Body of pancreas (tissue), 4 donors: ENCODE results near the gene DGKG. TPM values are rescaled to one million over a fixed set of nuclear protein-coding genes. Genes with fewer than 3 reads are reported as not detected.

ENCODE experiments used
- ATAC-seq: fragments of 150-250 bp; one replicate; pipeline ENCODE4 v1.9.1; 2016
- DNase-seq, 4 donors: peaks; one replicate each; pipeline ENCODE4 v3.0.0-alpha.2; 2019
- H3K27ac ChIP-seq, 4 donors: fragments of 200-600 bp; sonication (generic); 1 replicate in 3 of 4; 2 replicates in 1 of 4; pipeline versions ENCODE4 v1.5.1 to v1.6.1; 2016 to 2019; ENCODE audit warnings: mild to moderate bottlenecking in 1 of 4, mixed read lengths in 1 of 4, moderate library complexity in 1 of 4
- H3K27me3 ChIP-seq, 2 donors: fragments of 200-600 bp; sonication (generic); one replicate each; pipeline ENCODE4 v1.6.0; 2016; ENCODE audit warnings: mild to moderate bottlenecking in 1 of 2
- H3K36me3 ChIP-seq, 2 donors: fragments of 200-600 bp; sonication (generic); replicated peaks in 1 of 2; 2 replicates each; pipeline ENCODE4 v1.5.1; 2016; ENCODE audit warnings: low read depth in 2 of 2; ENCODE audit not compliant: insufficient read depth in 1 of 2
- H3K4me1 ChIP-seq: fragments of 200-600 bp; sonication (generic); one replicate; pipeline ENCODE4 v1.6.0; 2016
- H3K4me3 ChIP-seq, 2 donors: fragments of 200-600 bp; sonication (generic); 1 replicate in 1 of 2; 2 replicates in 1 of 2; pipeline ENCODE4 v1.5.1; 2016 to 2019
- H3K9me3 ChIP-seq, 3 donors: fragments of 200-600 bp; sonication (generic); 1 replicate in 2 of 3; 2 replicates in 1 of 3; pipeline ENCODE4 v1.5.1; 2016
- POLR2A ChIP-seq, 3 donors: fragments of 450-650 bp; IDR thresholded peaks; one replicate each; pipeline ENCODE4 v1.6.1; 2016; ENCODE audit warnings: antibody characterized with exemption in 3 of 3, mild to moderate bottlenecking in 2 of 3
- WGBS, 2 donors: methylation state at CpG; one replicate each; pipeline ENCODE4 v1.1.5; 2017; 5-methylcytosine and 5-hydroxymethylcytosine counted together
- intact Hi-C: fragments of 100-400 bp; cut with DNase I; formaldehyde crosslinking; loops from one replicate; pipeline ENCODE4 v1.15.1; 2023
- total RNA-seq, 2 donors: library from RNA; depleted of rRNA; stranded (reverse); fragments of >200 nt; gene quantifications; one replicate each; pipeline ENCODE4 v1.1.0, GENCODE V29; 2016
- TF ChIP-seq, protein P1 (sequence below), 7 experiments: fragments of 450-650 bp in 4 of 7; fragments of 200-600 bp in 3 of 7; sonication (generic) in 3 of 7; IDR thresholded peaks; one replicate each; pipeline ENCODE4 v1.5.1; 2016 to 2019; ENCODE audit warnings: antibody characterized with exemption in 7 of 7

Gene DGKG
- total RNA-seq, 2 donors from 2014 or later, result 0.78 to 16.2 TPM

GRCh38 chr3:186316666-186317260 is 45.3 kb downstream of the DGKG start:
- Histone ChIP-seq H3K4me1 (no peaks in the 10 kb centered on the region), H3K9me3 (no peaks in the 10 kb centered on the region), H3K4me3 (no peak overlapping the region), H3K27ac (no peak overlapping the region), H3K36me3 (no peaks in the 10 kb centered on the region), H3K27me3 (no peaks in the 10 kb centered on the region)
- TF ChIP-seq POLR2A (IDR thresholded peaks at IDR 0.05), result no peak
- TF ChIP-seq, protein P1, sequence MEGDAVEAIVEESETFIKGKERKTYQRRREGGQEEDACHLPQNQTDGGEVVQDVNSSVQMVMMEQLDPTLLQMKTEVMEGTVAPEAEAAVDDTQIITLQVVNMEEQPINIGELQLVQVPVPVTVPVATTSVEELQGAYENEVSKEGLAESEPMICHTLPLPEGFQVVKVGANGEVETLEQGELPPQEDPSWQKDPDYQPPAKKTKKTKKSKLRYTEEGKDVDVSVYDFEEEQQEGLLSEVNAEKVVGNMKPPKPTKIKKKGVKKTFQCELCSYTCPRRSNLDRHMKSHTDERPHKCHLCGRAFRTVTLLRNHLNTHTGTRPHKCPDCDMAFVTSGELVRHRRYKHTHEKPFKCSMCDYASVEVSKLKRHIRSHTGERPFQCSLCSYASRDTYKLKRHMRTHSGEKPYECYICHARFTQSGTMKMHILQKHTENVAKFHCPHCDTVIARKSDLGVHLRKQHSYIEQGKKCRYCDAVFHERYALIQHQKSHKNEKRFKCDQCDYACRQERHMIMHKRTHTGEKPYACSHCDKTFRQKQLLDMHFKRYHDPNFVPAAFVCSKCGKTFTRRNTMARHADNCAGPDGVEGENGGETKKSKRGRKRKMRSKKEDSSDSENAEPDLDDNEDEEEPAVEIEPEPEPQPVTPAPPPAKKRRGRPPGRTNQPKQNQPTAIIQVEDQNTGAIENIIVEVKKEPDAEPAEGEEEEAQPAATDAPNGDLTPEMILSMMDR (IDR thresholded peaks at IDR 0.05), result no peak
- intact Hi-C loops, result no loop called here
- ATAC-seq, result no peak
- 79 to 84% methylated on average over 9 of the region's 9 CpGs for WGBS, 2 donors
- no peak for DNase-seq

DNA sequence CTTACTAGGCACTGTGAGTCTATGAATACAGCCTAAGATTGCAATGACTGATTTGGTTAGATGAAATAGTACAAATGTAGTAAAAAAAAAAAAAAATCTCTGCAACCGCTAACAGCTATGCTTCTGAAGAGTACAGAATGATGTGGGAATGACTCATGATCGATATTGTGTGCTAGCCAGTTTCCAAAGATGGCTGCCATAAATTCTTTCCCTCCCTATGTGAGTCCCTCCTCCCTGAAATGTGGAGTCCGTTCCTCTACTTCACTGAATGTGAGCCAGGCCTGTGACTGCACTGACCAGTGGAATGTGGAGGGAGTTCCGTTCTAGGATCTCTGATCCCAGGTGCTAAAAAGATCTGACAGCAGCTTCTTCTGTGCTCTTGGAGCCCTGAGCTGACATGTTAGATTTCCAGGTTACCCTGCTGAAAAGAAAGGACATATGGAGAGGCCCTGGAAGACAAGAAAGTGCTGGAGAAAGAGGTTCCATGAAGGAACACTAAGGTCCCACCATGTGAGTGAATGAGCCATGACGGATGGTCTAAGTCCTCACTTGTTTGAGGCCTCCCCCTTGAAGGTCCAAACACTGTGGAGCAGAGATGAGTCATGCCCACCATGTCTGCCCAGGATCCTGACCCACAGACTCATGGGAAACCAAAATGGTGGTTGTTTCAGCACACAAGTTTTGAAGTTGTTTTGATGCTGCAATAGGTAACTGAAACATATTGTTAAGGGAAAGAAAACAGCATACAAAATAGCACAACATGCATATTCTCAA is 46.3 kb downstream of the DGKG start:
- intact Hi-C loops, result no loop called here
- no peaks in the 10 kb centered on the region for H3K9me3 ChIP-seq
- no peak for ATAC-seq
- 88 to 92% methylated on average over 5 of the region's 5 CpGs for WGBS, 2 donors
- H3K36me3 ChIP-seq, result no peaks in the 10 kb centered on the region
- no peak for DNase-seq
- no peaks in the 10 kb centered on the region for H3K4me1 ChIP-seq
- no peak for TF ChIP-seq POLR2A (IDR thresholded peaks at IDR 0.05)
- TF ChIP-seq, protein P1 (IDR thresholded peaks at IDR 0.05), result no peak
- no peak overlapping the region for H3K27ac ChIP-seq
- no peak overlapping the region for H3K4me3 ChIP-seq
- H3K27me3 ChIP-seq, result no peaks in the 10 kb centered on the region

DNA sequence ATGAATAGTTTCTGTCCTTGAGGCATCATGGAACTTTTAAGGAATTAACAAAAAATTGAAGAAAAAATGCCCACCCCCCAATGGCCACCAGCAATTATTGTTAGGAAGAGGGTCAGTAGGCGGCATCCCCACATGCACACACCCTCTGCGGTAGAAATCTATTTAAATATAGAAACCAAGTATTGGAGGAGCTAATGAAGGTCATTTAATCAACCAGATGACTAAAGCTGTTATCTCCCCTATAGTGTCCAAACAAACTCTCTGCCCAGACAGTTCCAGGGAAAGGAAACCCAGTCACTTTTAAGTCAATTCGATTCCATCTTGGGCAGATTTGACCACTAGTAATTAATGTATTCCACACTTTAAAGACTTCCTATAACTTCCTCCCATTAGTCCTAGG is 47.1 kb downstream of the DGKG start:
- no peak for TF ChIP-seq POLR2A (IDR thresholded peaks at IDR 0.05)
- TF ChIP-seq, protein P1 (IDR thresholded peaks at IDR 0.05), result no peak
- no peak for DNase-seq
- Histone ChIP-seq H3K27me3 (no peaks in the 10 kb centered on the region), H3K4me1 (no peaks in the 10 kb centered on the region), H3K27ac (no peak overlapping the region), H3K9me3 (no peaks in the 10 kb centered on the region), H3K4me3 (no peak overlapping the region), H3K36me3 (no peaks in the 10 kb centered on the region)
- intact Hi-C loops, result no loop called here
- no peak for ATAC-seq
- WGBS, 2 donors, result 75 to 90% methylated on average over 3 of the region's 3 CpGs

DNA sequence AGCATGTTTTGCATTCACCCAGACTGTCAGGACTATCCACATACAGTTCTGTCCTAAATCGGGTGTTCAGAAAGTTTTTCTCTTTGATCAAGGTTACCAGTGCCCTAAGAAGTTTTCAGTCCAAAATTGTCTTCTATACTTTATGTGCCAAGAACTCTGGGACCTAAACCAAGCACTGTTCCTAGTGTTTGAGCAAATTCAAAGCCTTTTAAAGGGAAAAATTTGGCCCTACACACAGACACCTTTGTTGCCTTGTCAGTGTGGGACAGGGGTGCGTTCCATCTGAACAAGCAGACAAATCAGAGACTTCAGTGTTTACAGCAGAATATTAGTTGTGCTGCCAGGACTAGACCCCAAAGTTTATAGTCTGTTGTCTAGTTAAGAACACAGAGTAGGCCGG is 50.6 kb downstream of the DGKG start:
- no peak overlapping the region for H3K4me3 ChIP-seq
- TF ChIP-seq, protein P1 (IDR thresholded peaks at IDR 0.05), result no peak
- TF ChIP-seq POLR2A (IDR thresholded peaks at IDR 0.05), result no peak
- H3K27ac ChIP-seq, result no peak overlapping the region
- intact Hi-C loops, result no loop called here
- no peaks in the 10 kb centered on the region for H3K9me3 ChIP-seq
- H3K36me3 ChIP-seq, result no peaks in the 10 kb centered on the region
- no peaks in the 10 kb centered on the region for H3K4me1 ChIP-seq
- WGBS, 2 donors, result 85 to 88% methylated on average over 3 of the region's 3 CpGs
- DNase-seq (no peak), ATAC-seq (no peak)
- H3K27me3 ChIP-seq, result no peaks in the 10 kb centered on the region

- ATAC-seq, result no peak
- Histone ChIP-seq H3K9me3 (no peaks in the 10 kb centered on the region), H3K4me1 (no peaks in the 10 kb centered on the region), H3K4me3 (no peak overlapping the region), H3K27me3 (no peaks in the 10 kb centered on the region), H3K36me3 (no peaks in the 10 kb centered on the region), H3K27ac (no peak overlapping the region)
- intact Hi-C loops, result no loop called here
- TF ChIP-seq, protein P1 (IDR thresholded peaks at IDR 0.05), result no peak
- no peak for TF ChIP-seq POLR2A (IDR thresholded peaks at IDR 0.05)
- DNase-seq, result no peak
- WGBS, 2 donors, result 90 to 93% methylated on average over 1 of the region's 1 CpG
Measured at GRCh38 chr3:186308549-186308948, 53.5 kb downstream of the DGKG start.
